Thyroid gland (tissue), 4 donors: ENCODE measurements around the gene CYP11A1. TPM values are rescaled to one million over a fixed set of nuclear protein-coding genes. Genes with fewer than 3 reads are reported as not detected.

Experiments used
- DNase-seq, 2 donors: peaks; one replicate each; pipeline ENCODE4 v3.0.0-alpha.2; 2019
- H3K27ac ChIP-seq, 3 donors: fragments of 200-600 bp; sonication (generic); 1 replicate in 2 of 3; 2 replicates in 1 of 3; pipeline ENCODE4 v1.5.1; 2016 to 2019; ENCODE audit warnings: mild to moderate bottlenecking in 1 of 3, moderate library complexity in 1 of 3
- H3K27me3 ChIP-seq: fragments of 200-600 bp; sonication (generic); one replicate; pipeline ENCODE4 v1.5.1; 2019
- H3K36me3 ChIP-seq, 2 donors: fragments of 200-600 bp; sonication (generic); one replicate each; pipeline ENCODE4 v1.5.1; 2016 to 2019
- H3K4me1 ChIP-seq, 2 donors: fragments of 200-600 bp; sonication (generic); one replicate each; pipeline ENCODE4 v1.5.1; 2017 to 2019
- H3K4me3 ChIP-seq, 3 donors: fragments of 200-600 bp; sonication (generic); replicated peaks in 1 of 3; 1 replicate in 2 of 3; 2 replicates in 1 of 3; pipeline ENCODE4 v1.5.1; 2016; ENCODE audit warnings: mild to moderate bottlenecking in 1 of 3
- H3K9me3 ChIP-seq: fragments of 200-600 bp; sonication (generic); one replicate; pipeline ENCODE4 v1.5.1; 2017
- CTCF ChIP-seq, 6 experiments: fragments of 200-600 bp in 3 of 6; fragments of 450-650 bp in 3 of 6; sonication (generic) in 3 of 6; IDR thresholded peaks; one replicate each; pipeline ENCODE4 v1.5.1; 2016 to 2019; ENCODE audit warnings: antibody characterized with exemption in 6 of 6, mild to moderate bottlenecking in 2 of 6, inconsistent platforms in 1 of 6, moderate library complexity in 1 of 6
- POLR2A ChIP-seq, 2 donors: fragments of 450-650 bp; IDR thresholded peaks; one replicate each; pipeline ENCODE4 v1.6.1; 2017; ENCODE audit warnings: antibody characterized with exemption in 2 of 2, mild to moderate bottlenecking in 2 of 2, moderate library complexity in 1 of 2
- WGBS, 2 donors: methylation state at CpG; one replicate each; pipeline ENCODE4 v1.1.5; 2017; 5-methylcytosine and 5-hydroxymethylcytosine counted together
- intact Hi-C: fragments of 100-400 bp; cut with DNase I; formaldehyde crosslinking; loops from one replicate; pipeline ENCODE4 v1.15.1; 2023
- total RNA-seq, 4 donors: library from RNA; depleted of rRNA; stranded (reverse); fragments of >200 nt; gene quantifications; one replicate each; pipeline ENCODE4 v1.2.3, GENCODE V29; 2016

CYP11A1 gene
- total RNA-seq, 4 donors from 2014 or later = 0.54 to 1.2 (median 0.56) TPM; not detected in 1

GRCh38 chr15:74405823-74406222 is 38.4 kb upstream of the CYP11A1 start:
- no peak for TF ChIP-seq CTCF (IDR thresholded peaks at IDR 0.05)
- TF ChIP-seq POLR2A (IDR thresholded peaks at IDR 0.05) = no peak
- Histone ChIP-seq H3K9me3 (no peaks in the 10 kb centered on the region), H3K4me1 (no peaks in the 10 kb centered on the region), H3K36me3 (no peaks in the 10 kb centered on the region), H3K4me3 (no peak overlapping the region), H3K27ac (no peak overlapping the region), H3K27me3 (no peaks in the 10 kb centered on the region)
- no peak for DNase-seq
- intact Hi-C loops = no loop called here
- WGBS, 2 donors = 79 to 89% methylated on average over 7 of the region's 7 CpGs

GRCh38 chr15:74403991-74404563 is 36.6 kb upstream of the CYP11A1 start:
- H3K4me3 ChIP-seq = no peak overlapping the region
- H3K27me3 ChIP-seq = no peaks in the 10 kb centered on the region
- DNase-seq = no peak
- TF ChIP-seq POLR2A (IDR thresholded peaks at IDR 0.05) (no peak), CTCF (IDR thresholded peaks at IDR 0.05) (no peak)
- intact Hi-C loops = no loop called here
- no peaks in the 10 kb centered on the region for H3K9me3 ChIP-seq
- H3K27ac ChIP-seq = no peak overlapping the region
- no peaks in the 10 kb centered on the region for H3K4me1 ChIP-seq
- H3K36me3 ChIP-seq = no peaks in the 10 kb centered on the region
- 72 to 82% methylated on average over 14 to 16 of the region's 16 CpGs for WGBS, 2 donors

GRCh38 chr15:74403588-74403919 is 36.1 kb upstream of the CYP11A1 start:
- Histone ChIP-seq H3K27ac (no peak overlapping the region), H3K4me3 (no peak overlapping the region), H3K27me3 (no peaks in the 10 kb centered on the region), H3K4me1 (no peaks in the 10 kb centered on the region), H3K9me3 (no peaks in the 10 kb centered on the region), H3K36me3 (no peaks in the 10 kb centered on the region)
- intact Hi-C loops = no loop called here
- no peak for DNase-seq
- TF ChIP-seq POLR2A (IDR thresholded peaks at IDR 0.05) (no peak), CTCF (IDR thresholded peaks at IDR 0.05) (no peak)
- 87 to 92% methylated on average over 6 to 10 of the region's 10 CpGs for WGBS, 2 donors

- Histone ChIP-seq H3K4me1 (no peaks in the 10 kb centered on the region), H3K27me3 (no peaks in the 10 kb centered on the region), H3K27ac (no peak overlapping the region), H3K4me3 (no peak overlapping the region), H3K36me3 (no peaks in the 10 kb centered on the region), H3K9me3 (no peaks in the 10 kb centered on the region)
- DNase-seq = peak in 1 of 2 donors; percentile 10
- TF ChIP-seq POLR2A (IDR thresholded peaks at IDR 0.05) = no peak
- no peak for TF ChIP-seq CTCF (IDR thresholded peaks at IDR 0.05)
- intact Hi-C loops = no loop called here
- 60 to 70% methylated on average over 7 to 12 of the region's 13 CpGs for WGBS, 2 donors
These were observed 35.6 kb upstream of the CYP11A1 start for GRCh38 chr15:74402873-74403587.

- Histone ChIP-seq H3K36me3 (no peaks in the 10 kb centered on the region), H3K27ac (no peak overlapping the region), H3K27me3 (no peaks in the 10 kb centered on the region), H3K4me3 (no peak overlapping the region), H3K4me1 (no peaks in the 10 kb centered on the region), H3K9me3 (no peaks in the 10 kb centered on the region)
- intact Hi-C loops = no loop called here
- DNase-seq = no peak
- no peak for TF ChIP-seq POLR2A (IDR thresholded peaks at IDR 0.05)
- no peak for TF ChIP-seq CTCF (IDR thresholded peaks at IDR 0.05)
- 77 to 79% methylated on average over 5 of the region's 5 CpGs for WGBS, 2 donors
These were observed 34.9 kb upstream of the CYP11A1 start for GRCh38 chr15:74402337-74402841.
